ENCODE measurements around the gene ECSIT.
"Not testable (repeated sequence)": the region's sequence is repeated elsewhere in the genome, so short reads cannot be mapped to it uniquely, and the experiment has no call there.

ECSIT gene, protein sequence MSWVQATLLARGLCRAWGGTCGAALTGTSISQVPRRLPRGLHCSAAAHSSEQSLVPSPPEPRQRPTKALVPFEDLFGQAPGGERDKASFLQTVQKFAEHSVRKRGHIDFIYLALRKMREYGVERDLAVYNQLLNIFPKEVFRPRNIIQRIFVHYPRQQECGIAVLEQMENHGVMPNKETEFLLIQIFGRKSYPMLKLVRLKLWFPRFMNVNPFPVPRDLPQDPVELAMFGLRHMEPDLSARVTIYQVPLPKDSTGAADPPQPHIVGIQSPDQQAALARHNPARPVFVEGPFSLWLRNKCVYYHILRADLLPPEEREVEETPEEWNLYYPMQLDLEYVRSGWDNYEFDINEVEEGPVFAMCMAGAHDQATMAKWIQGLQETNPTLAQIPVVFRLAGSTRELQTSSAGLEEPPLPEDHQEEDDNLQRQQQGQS

DNA sequence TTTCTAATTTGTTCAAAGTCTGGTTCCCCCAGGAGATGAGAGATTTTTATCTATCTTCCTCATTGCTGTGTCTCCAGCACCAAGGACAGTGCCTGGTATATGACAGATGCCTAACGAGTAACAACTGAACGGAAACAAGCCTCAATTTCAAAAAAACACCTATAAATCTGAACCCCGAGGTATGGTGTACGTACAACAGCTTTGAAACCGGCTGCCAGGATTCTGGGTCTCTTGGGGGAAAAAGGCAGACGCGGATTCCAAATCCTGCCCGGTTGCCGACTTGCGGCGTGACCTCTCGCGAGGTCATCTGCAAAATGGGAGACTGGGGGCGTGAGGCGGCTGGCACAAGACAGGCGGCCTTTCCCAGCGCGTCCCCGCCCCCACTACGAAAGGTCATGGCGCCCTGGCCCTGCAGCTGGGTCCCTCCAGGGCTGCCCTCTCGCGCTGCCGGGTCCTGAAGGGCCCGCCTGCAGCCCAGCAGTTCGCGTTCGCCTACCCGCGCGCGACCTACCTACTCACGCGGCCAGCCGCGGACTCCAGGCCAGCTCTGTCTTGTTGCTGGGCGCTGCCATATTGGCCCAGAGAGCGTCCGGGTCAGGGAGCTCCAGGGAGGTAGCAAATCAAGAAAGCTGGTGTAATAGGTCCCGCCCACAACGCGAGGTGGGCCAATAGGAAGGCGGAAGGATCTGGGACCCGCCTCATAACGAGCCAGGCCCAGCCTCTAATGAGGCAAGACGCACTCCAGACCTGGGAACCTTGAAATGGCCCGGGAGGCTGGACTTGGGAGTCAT is at the start of gene ECSIT:
TSS of gene ECSIT (minus strand) at position 584 of the 791 bp plus-strand sequence. CDS start 9,964 bp downstream, outside the sequence.
- DNase-seq = peak; percentile 83

DNA sequence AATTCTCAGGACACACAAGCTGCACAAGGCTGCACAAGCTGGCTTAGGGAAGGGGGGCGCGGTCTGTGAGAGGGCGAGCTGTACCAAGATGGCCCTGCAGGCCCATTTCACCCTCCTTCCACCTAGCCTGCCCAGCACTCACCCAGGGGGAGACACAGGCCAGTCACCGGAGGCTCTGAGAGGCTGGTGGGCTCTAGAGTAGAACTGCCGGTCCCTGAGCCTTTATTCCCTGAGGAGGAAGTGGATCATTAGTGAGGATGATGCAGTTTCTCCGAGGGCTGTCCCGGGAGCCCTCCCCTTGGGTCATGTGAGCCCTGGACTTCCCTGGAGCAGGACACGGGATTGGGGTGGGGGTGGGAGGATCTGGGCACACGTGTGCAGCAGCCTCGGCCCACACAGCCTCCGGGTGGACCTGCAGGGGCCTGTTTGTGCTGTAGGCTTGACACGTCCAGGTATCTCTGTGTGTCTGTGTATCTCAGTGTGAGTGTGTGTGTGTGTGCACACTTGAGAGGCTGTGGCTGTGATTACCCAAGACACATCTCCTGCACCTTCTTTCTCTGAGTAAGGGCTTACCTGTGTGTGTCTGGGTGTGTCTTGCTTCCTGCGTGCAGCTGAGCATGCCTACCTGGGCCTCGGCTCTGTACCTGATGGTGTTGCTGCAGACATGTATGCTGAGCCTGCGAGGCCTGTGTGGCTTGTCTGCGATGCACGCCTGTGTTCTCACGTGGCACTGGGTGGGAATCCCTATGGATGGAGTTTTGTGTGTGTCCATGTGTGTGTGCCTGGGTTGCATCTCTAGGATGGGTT is 48.7 kb upstream of the ECSIT start, which contains the start of gene ACP5:
TSS of gene ACP5 (minus strand) at position 195 of the 807 bp plus-strand sequence. CDS start 328 bp downstream, outside the sequence.
- DNase-seq = no peak

- no peak for DNase-seq
Measured at GRCh38 chr19:11576227-11576626, 47.3 kb upstream of the ECSIT start.

- no peak for DNase-seq
Measured at GRCh38 chr19:11574689-11575088, 45.8 kb upstream of the ECSIT start.

DNA sequence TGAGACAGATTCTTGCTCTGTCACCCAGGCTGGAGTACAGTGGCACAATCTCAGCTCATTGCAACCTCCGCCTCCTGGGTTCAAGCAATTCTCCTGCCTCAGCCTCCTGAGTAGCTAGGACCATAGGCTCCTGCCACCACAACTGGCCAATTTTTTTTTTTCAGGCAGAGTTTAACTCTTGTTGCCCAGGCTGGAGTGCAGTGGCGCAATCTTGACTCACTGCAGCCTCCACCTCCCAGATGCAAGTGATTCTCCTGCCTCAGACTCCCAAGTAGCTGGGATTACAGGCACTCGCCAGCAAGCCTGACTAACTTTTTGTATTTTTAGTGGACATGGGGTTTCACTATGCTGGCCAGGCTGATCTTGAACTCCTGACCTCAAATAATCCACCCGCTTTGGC is 44.8 kb upstream of the ECSIT start:
- not testable (repeated sequence) for DNase-seq

DNA sequence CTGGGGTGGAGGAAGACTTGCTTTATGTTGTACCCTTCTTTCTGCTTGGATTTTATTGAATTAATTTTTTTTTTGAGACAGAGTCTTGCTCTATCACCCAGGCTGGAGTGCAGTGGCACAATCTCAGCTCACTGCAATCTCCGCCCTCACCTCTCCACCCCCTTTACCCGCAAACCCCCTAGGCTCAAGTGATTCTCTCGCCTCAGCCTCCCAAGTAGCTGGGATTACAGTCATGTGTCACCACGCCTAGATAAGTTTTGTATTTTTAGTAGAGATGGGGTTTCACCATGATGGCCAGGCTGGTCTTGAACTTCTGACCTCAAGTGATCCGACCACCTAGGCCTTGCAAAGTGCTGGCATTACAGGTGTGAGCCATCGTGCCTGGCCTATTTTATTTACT is 44.4 kb upstream of the ECSIT start:
- not testable (repeated sequence) for DNase-seq

GRCh38 chr19:11570039-11570462 is 41.1 kb upstream of the ECSIT start:
- no peak for DNase-seq

GRCh38 chr19:11566164-11566563 is 37.2 kb upstream of the ECSIT start:
- DNase-seq = no peak

- not testable (repeated sequence) for DNase-seq
Measured at GRCh38 chr19:11565649-11565980, 36.7 kb upstream of the ECSIT start.

DNA sequence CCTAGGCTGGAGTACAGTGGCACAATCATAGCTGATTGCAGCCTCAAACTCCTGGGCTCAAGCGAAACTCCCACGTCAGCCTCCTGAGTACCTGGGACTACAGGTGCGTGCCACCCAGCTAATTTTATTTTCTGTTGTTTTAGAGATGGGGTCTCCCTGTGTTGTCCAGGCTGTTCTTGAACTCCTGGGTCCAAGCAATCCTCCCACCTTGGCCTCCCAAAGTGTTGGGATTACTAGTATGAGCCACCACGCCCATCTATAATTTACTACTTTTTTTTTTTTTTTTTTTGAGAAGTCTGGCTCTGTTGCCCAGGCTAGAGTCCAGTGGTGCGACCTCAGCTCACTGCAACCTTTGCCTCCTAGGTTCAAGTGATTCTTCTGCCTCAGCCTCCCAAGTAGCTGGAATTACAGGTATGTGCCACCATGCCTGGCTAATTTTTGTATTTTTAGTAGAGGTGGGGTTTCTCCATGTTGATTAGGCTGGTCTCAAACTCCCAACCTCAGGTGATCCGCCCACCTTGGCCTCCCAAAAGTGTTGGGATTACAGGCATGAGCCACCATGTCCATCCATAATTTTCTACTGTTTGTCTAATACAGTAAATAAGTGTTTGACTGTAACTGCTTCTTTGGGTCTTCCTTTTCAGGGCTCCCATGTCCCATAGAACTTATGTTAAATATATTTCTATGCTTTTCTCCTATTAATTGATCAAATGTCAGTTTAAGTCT is 35.3 kb upstream of the ECSIT start:
- not testable (repeated sequence) for DNase-seq

- no peak for DNase-seq
Measured at GRCh38 chr19:11563532-11563931, 34.6 kb upstream of the ECSIT start.

DNA sequence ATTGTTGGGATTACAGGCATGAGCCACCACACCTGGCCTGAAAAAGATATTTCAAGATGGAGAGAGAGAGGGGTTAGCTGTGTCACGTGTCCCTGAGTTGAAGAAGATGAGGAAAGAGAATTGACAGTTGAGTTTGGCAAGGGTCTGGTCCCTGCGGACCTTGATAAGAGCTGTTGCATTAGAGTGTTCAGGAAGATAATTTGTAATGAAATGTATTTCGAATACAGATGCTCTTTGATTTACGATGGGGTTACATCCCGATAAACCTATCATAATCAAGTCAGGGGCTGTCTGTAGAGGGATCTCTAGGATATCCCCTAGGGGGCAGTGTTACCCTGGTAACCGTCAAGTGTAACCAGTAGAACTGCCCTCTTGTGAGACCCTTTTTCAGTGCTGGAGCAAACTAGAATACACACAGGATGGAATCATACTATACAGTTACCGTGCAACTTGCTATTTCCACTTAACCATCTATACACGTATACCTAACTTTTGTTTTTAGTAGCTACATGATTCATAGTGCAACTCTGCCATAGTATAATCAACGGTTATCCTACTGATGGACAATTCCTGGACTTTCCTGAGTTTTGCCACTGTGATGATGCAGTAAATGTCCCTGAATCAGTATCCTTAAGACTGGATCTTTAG is 31.6 kb upstream of the ECSIT start:
- peak; percentile 15 for DNase-seq

GRCh38 chr19:11558881-11559828 is 30.2 kb upstream of the ECSIT start, which contains the start of gene ELOF1:
Gene ELOF1, minus strand, starts transcription at chr19:11559230. Its CDS starts 4,883 bp downstream, at chr19:11554347.
- DNase-seq = peak; percentile 86

DNA sequence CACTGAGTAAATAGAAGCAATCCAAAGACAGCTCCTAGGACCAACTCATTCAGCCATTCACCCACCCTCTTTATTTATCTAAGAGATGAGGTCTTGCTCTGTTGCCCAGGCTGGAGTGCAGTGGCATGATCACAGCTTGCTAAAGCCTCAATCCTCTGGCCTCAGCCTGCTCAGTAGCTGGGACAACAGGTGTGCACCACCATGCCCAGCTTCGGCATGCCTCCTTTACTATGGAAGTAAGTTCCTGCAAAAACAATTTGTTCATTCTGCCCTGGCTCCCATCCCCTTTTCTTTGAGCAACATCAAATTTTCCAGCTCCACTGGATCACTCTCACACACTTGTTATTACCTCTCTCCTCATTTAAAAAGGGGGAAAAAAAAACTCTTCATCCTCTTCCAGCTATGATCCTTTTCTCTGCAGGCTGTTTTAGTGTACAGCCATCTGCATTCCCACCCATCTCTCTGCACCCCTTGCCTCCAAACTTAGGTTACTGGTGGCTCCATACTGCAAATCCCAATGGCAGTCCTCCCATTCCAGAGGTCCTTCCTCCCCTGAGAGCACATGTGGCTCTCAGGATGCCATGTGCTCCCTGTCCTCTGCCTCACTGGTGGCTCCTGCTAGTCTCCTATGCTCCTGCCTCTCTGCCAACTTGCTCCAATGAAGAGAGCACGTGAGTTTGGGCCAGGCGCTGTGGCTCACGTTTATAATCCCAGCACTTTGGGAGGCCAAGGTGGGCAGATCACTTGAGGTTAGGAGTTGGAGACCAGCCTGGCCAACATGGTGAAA is 27.9 kb upstream of the ECSIT start:
- DNase-seq = no peak

DNA sequence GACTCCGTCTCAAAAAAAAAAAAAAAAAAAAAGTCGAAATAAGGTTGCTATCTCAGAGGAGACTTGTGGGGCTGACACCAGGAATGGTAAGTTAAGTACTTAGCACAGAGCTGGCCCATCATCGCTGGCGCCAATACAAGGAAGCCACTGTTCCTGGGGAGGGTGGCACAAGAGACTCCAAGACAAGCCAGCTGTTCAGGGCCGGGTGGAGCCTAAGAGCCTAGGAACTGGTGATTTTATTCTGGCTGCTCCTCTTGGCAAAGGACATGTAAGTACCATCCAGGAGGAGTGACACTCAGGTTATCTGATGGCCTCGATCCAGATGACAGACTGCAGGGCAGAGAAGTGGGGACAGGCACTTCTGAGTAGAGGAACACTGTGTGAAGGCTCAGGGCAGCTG is 26.3 kb upstream of the ECSIT start:
- no peak for DNase-seq

DNA sequence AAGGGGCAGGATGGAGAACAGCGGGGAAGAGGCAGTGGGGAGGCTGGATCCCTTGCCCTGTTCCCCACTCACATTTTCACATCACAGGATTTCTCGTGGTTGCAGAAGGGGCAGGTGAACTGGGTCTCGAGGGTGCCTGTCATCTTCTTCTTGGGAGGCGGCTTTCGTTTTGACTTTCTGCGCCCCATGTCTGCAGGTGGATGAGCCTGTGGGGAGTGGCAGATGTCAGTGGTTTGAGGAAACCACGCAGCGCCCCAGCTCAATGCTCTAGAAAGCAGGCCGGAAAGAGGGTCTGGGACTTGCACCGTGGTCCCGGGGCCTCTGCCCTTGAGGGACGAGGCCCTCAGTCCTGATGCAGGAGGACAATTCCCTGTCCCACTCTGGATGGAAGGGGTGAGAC is 25.2 kb upstream of the ECSIT start:
- DNase-seq = no peak

DNA sequence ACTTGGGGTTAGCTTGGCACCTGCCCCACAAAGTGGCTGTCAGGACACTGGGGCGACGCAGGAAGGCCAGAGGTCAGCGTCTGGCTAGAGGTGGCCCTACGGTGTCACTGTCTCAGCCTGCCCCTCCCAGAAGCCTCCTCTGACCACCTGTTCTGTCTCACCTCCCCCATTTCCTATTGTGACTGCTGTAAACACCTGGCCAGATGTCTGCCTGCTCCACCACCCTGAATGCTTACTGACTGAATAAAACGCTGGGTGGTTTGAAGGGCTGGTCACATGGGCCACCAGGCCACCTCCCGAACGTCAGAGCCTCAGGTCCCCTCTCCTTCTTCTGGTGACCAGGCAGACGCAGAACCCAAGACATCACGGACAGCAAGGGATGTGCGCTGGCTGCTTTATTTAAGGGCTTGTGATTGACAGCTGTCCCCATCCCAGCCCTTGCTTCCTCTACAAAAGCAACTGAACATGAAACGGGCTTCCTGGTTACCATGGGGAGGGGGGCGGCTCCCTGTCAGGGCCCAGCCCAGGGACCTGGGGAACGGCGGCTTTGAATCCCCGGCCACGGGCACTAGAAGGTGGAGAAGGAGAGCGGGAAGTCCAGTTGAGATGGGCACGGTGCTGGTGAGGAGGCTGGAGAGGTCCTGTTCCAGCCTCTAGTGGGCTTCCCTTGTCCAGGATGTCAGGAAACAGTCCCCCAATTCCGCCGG is 23.9 kb upstream of the ECSIT start:
- no peak for DNase-seq

GRCh38 chr19:11551603-11552235 is 22.8 kb upstream of the ECSIT start:
- DNase-seq = no peak

Data from NCI-H2081 treated with DMSO at 0.1 percent for 48 hours (cell line).